Activated CD4-positive, alpha-beta T cell treated with anti-CD3 and anti-CD28 coated beads, Interleukin-2, amount 10 ng/mL, durations not matched to agents 24 days and 14 days (primary cell): ENCODE data around the gene SLC35F4. TPM values are rescaled to one million over a fixed set of nuclear protein-coding genes. Genes with fewer than 3 reads are reported as not detected.

Source experiments
- DNase-seq: peaks from one replicate; pipeline ENCODE4 v3.0.0; 2022
- H3K27ac Mint-ChIP-seq: one replicate; pipeline ENCODE4 v1.8.0; 2022; ENCODE audit warnings: mild to moderate bottlenecking, mixed read lengths
- H3K27me3 Mint-ChIP-seq: one replicate; pipeline ENCODE4 v1.8.0; 2022; ENCODE audit warnings: mixed read lengths
- H3K36me3 Mint-ChIP-seq: one replicate; pipeline ENCODE4 v1.8.0; 2022; ENCODE audit warnings: low read depth, mild to moderate bottlenecking, mixed read lengths
- H3K4me1 Mint-ChIP-seq: one replicate; pipeline ENCODE4 v1.8.0; 2021; ENCODE audit warnings: mixed read lengths
- H3K4me3 Mint-ChIP-seq: one replicate; pipeline ENCODE4 v1.8.0; 2022; ENCODE audit warnings: mild to moderate bottlenecking, moderate library complexity, mixed read lengths
- H3K9me3 Mint-ChIP-seq: one replicate; pipeline ENCODE4 v1.8.0; 2021; ENCODE audit warnings: mixed read lengths
- intact Hi-C: fragments of 100-400 bp; cut with micrococcal nuclease; formaldehyde crosslinking; loops from one replicate; pipeline ENCODE4 v1.15.1; 2023
- total RNA-seq: library from RNA; stranded (reverse); gene quantifications from 2 replicates; pipeline ENCODE4 v1.2.3, GENCODE V29; 2022

SLC35F4 gene
- not detected in 2 replicates for total RNA-seq

GRCh38 chr14:57865403-57866198 is at the start of gene SLC35F4:
TSS of gene SLC35F4 (minus strand) at chr14:57866092.
- DNase-seq = no peak
- Mint-ChIP-seq H3K4me3 (no peak within 1 kb of the TSS), H3K4me1 (no peaks in the 10 kb centered on the region), H3K9me3 (no peaks in the 10 kb centered on the region), H3K36me3 (no peaks in the 10 kb centered on the region), H3K27me3 (peaks cover 17% of the 10 kb centered on the region), H3K27ac (no peak within 1 kb of the TSS)
- intact Hi-C loops = no loop called here

DNA sequence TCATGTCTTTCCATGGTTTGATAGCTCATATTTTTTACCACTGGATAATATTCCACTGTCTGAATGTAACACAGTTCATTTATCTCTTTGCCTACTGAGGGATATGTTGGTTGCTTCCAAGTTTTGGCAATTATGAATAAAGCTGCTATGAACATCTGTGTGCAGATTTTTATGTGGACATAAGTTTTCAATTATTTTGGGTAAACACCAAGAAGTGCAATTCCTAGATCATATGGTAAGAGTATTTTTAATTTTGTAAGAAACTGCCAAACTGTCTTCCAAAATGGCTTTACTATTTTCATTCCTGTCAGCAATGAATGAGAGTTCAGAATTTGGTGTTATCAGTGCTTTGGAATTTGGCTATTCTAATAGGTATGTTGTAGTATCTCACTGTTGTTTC is 43.7 kb upstream of the SLC35F4 start:
- DNase-seq = no peak
- no peak overlapping the region for H3K4me3 Mint-ChIP-seq
- intact Hi-C loops = no loop called here
- H3K27me3 Mint-ChIP-seq = no peaks in the 10 kb centered on the region
- no peaks in the 10 kb centered on the region for H3K4me1 Mint-ChIP-seq
- H3K9me3 Mint-ChIP-seq = no peaks in the 10 kb centered on the region
- H3K36me3 Mint-ChIP-seq = no peaks in the 10 kb centered on the region
- H3K27ac Mint-ChIP-seq = no peak overlapping the region

- Mint-ChIP-seq H3K27me3 (no peaks in the 10 kb centered on the region), H3K4me1 (no peaks in the 10 kb centered on the region), H3K4me3 (no peak overlapping the region), H3K9me3 (peaks cover 4% of the 10 kb centered on the region), H3K36me3 (no peaks in the 10 kb centered on the region), H3K27ac (no peak overlapping the region)
- intact Hi-C loops = no loop called here
- DNase-seq = no peak
These were observed 38.1 kb upstream of the SLC35F4 start for GRCh38 chr14:57903954-57904353.

DNA sequence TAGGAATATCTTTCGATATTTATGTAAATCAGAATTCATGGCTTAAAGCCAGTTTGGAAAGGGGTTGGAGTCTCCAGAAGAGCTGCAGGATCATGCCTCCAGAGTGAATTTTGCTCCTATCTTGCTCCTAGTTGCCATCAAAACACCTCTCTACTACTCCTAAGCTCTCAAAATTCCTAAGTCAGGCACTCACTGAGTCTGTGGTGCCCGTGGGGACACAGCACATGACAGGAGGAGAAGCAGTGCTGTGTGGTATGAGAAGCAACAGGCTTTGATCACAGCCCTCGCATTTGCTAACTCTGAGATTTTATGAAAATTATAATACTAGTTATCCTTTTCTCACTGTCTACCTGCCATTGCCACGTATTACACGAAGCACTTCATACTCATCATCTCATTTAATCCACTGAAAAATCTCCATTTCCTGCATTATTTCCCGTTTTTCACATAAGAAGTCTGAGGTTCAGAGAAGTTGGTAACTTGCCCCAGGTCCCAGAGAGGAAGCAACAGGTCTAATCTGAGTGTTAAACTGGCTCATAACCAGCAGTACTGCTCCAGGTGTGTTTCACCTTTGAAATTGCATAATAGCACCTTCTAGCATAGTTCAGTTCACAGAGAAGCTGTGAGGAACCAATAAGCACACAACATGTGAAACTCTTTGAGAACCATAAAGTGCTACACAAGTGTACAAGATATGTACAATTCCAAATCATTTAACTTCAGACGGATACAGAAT is 33.1 kb upstream of the SLC35F4 start:
- intact Hi-C loops = no loop called here
- no peak overlapping the region for H3K4me3 Mint-ChIP-seq
- DNase-seq = no peak
- peaks cover 4% of the 10 kb centered on the region for H3K9me3 Mint-ChIP-seq
- H3K4me1 Mint-ChIP-seq = no peaks in the 10 kb centered on the region
- H3K27ac Mint-ChIP-seq = no peak overlapping the region
- H3K27me3 Mint-ChIP-seq = no peaks in the 10 kb centered on the region
- H3K36me3 Mint-ChIP-seq = no peaks in the 10 kb centered on the region

DNA sequence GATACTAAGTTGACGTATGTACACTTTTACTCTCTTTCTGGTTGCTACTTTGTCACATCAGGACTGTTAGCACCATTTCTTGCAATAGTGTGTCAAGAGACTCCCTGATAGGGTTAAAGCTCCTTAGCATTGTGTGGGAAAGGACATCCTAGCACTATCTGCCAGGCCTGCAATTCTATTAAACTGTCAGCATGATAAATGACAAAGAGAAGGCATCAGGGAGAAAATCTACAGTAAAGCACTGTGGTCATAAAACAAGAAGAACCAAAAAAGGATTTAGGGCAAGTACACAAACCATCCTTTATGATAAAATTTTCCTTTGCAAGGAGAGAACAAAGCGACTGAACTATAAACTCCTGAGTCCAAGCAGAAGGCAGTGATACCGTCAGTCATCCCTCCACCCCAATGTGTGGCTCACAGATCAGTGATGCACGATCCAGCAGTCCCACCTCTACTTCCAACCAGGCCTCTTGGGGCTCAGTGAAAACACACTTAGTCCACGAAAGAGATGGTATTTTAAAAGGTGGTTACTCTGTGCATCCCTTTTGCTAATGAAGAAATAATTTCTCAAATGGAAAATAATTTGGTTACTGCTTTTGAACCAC is 31.4 kb upstream of the SLC35F4 start:
- Mint-ChIP-seq H3K36me3 (no peaks in the 10 kb centered on the region), H3K27me3 (no peaks in the 10 kb centered on the region), H3K4me3 (no peak overlapping the region), H3K9me3 (peaks cover 4% of the 10 kb centered on the region), H3K27ac (no peak overlapping the region), H3K4me1 (no peaks in the 10 kb centered on the region)
- intact Hi-C loops = no loop called here
- DNase-seq = no peak

- intact Hi-C loops = no loop called here
- no peaks in the 10 kb centered on the region for H3K9me3 Mint-ChIP-seq
- DNase-seq = no peak
- no peak overlapping the region for H3K27ac Mint-ChIP-seq
- no peaks in the 10 kb centered on the region for H3K4me1 Mint-ChIP-seq
- H3K36me3 Mint-ChIP-seq = no peaks in the 10 kb centered on the region
- no peak overlapping the region for H3K4me3 Mint-ChIP-seq
- no peaks in the 10 kb centered on the region for H3K27me3 Mint-ChIP-seq
These were observed 23.4 kb upstream of the SLC35F4 start for GRCh38 chr14:57889245-57889644.

DNA sequence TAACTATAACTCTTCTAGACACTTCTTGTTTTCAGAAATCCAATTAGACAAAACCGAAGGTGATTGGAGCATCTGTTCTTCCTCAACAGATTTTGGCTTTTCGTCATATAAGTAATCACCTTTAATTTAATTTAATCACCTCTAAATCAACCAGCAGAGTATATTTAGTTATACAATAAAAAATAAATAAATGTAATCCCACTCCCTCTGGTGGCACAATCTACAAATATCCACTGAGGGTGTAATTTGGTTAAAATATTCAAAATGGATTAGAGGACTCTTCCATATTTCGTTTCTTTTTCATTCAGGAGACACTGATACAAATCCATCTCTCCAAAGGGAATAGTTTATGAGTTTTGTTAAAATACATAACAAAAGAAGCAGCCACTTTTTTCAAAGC is 18.3 kb upstream of the SLC35F4 start:
- Mint-ChIP-seq H3K9me3 (no peaks in the 10 kb centered on the region), H3K27ac (no peak overlapping the region), H3K36me3 (no peaks in the 10 kb centered on the region), H3K4me3 (no peak overlapping the region), H3K4me1 (no peaks in the 10 kb centered on the region), H3K27me3 (peaks cover 2% of the 10 kb centered on the region)
- DNase-seq = no peak
- intact Hi-C loops = no loop called here

DNA sequence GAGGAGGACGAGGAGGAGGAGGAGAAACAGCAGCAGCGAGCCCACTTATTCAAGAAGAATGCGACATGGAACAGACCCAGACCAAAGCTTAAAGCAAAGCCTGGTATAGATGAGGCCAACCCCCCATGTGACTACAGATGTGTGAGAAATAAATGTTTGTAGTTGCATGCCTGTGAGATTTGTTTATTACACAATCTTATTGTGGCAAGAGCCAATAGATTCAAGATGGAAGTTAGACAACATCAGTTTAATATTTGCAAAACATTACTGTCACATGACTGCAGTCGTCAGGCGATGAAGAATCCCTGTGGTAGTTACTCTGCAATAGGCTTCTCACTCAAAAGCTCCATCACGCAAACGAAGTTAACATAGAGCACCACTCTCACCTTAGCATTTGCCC is 17.2 kb upstream of the SLC35F4 start:
- Mint-ChIP-seq H3K27ac (no peak overlapping the region), H3K27me3 (peaks cover 2% of the 10 kb centered on the region), H3K4me1 (no peaks in the 10 kb centered on the region), H3K9me3 (no peaks in the 10 kb centered on the region), H3K4me3 (no peak overlapping the region), H3K36me3 (no peaks in the 10 kb centered on the region)
- intact Hi-C loops = no loop called here
- DNase-seq = no peak

GRCh38 chr14:57879516-57879915 is 13.6 kb upstream of the SLC35F4 start:
- H3K4me3 Mint-ChIP-seq = no peak overlapping the region
- no peaks in the 10 kb centered on the region for H3K36me3 Mint-ChIP-seq
- DNase-seq = no peak
- no peaks in the 10 kb centered on the region for H3K9me3 Mint-ChIP-seq
- H3K27me3 Mint-ChIP-seq = peaks cover 2% of the 10 kb centered on the region
- intact Hi-C loops = loop anchor here (10.0 kb wide), 1 partner anchor 195 kb away; no protein-coding TSS in a partner anchor
- no peaks in the 10 kb centered on the region for H3K4me1 Mint-ChIP-seq
- H3K27ac Mint-ChIP-seq = no peak overlapping the region

DNA sequence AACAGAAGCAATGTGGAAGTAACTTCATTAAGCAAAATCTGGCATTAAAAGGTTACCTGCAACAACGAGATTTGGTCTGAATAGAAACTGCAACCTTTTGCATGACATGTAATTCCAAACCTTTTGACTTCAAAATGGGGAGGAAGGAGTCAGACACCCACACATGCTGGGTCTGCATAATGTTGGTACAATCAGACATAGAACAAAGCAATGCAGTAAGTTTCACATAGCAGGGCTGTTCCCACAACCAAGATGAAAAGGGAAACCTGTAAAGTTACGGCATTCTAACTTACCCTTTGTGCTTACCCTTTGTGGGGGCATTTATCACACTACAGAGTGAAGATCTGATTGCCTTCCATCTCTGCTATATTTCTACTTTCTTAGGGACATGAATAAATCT is 10.1 kb upstream of the SLC35F4 start:
- intact Hi-C loops = loop anchor here (10.0 kb wide), 1 partner anchor 199 kb away; no protein-coding TSS in a partner anchor
- Mint-ChIP-seq H3K9me3 (no peaks in the 10 kb centered on the region), H3K4me1 (no peaks in the 10 kb centered on the region), H3K27ac (no peak overlapping the region), H3K27me3 (peaks cover 2% of the 10 kb centered on the region), H3K36me3 (no peaks in the 10 kb centered on the region), H3K4me3 (no peak overlapping the region)
- DNase-seq = no peak

DNA sequence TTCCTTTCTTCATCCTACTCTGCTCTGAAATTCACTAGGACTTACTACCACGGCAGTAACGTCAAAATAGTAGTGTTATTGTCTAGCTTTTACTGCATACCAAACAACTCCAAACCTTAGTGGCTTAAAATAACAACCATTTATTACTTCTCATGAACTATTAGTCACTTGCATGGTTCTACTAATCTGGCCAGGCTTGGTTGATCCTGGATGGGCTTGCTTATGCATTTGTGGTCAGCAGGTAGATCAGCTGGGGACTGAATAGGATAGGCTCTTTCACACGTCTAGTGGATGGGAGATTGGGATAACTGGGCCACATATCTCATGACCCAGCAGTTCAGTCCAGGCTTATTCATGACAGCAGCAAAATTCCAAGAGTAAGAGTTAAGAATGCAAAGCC is 9.4 kb upstream of the SLC35F4 start:
- H3K4me1 Mint-ChIP-seq = no peaks in the 10 kb centered on the region
- no peaks in the 10 kb centered on the region for H3K9me3 Mint-ChIP-seq
- no peak overlapping the region for H3K4me3 Mint-ChIP-seq
- H3K36me3 Mint-ChIP-seq = no peaks in the 10 kb centered on the region
- H3K27ac Mint-ChIP-seq = no peak overlapping the region
- no peaks in the 10 kb centered on the region for H3K27me3 Mint-ChIP-seq
- intact Hi-C loops = loop anchor here (10.0 kb wide), 1 partner anchor 200 kb away; no protein-coding TSS in a partner anchor
- DNase-seq = no peak

DNA sequence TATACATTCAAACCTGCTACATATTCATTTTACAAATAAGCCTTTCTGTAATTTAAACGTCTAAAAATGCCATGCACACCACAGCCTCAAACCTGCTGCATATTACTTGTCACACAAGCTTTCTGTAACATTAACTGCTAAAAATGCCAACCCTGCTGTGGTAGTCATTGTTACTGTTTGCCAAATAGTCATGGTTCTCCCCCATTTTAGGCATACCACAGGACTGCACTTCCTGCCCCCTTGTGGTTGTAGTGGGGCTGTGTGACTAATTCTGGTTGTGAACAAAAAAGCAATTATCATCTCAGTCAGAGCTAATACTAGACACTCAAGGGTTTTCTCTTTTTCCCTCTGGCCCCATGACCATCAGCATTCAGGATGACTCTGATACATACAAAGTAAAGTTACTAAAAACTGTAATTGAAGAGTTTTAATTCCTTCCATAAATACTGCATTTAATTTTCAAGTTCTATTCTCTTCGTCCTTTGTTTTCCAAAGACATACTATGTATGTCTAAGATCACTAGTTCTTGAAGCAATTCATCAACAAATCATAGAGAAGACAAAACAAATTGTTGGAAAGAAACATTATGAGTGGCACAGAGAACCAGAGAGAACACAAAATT is 5.7 kb upstream of the SLC35F4 start:
- no peak overlapping the region for H3K4me3 Mint-ChIP-seq
- intact Hi-C loops = loop anchor here (10.0 kb wide), 1 partner anchor 203 kb away; no protein-coding TSS in a partner anchor
- H3K27me3 Mint-ChIP-seq = peaks cover 6% of the 10 kb centered on the region
- H3K9me3 Mint-ChIP-seq = no peaks in the 10 kb centered on the region
- no peak overlapping the region for H3K27ac Mint-ChIP-seq
- no peaks in the 10 kb centered on the region for H3K4me1 Mint-ChIP-seq
- DNase-seq = peak; percentile 57
- no peaks in the 10 kb centered on the region for H3K36me3 Mint-ChIP-seq

GRCh38 chr14:57870686-57871457 is 5.0 kb upstream of the SLC35F4 start:
- intact Hi-C loops = loop anchor here (10.0 kb wide), 1 partner anchor 204 kb away; no protein-coding TSS in a partner anchor

More at GRCh38 chr14:57870686-57871457, 5.0 kb upstream of the SLC35F4 start:
- DNase-seq = no peak
- no peak overlapping the region for H3K27ac Mint-ChIP-seq
- H3K27me3 Mint-ChIP-seq = peaks cover 6% of the 10 kb centered on the region
- no peaks in the 10 kb centered on the region for H3K9me3 Mint-ChIP-seq
- no peaks in the 10 kb centered on the region for H3K4me1 Mint-ChIP-seq
- H3K36me3 Mint-ChIP-seq = no peaks in the 10 kb centered on the region
- H3K4me3 Mint-ChIP-seq = no peak overlapping the region
